ENCODE results near the gene USP33.
A peak's percentile ranks its signal among the peaks of the same experiment; 100 is the strongest.
"Not testable (repeated sequence)": the region's sequence is repeated elsewhere in the genome, so short reads cannot be mapped to it uniquely, and the experiment has no call there.

The USP33 gene

DNA sequence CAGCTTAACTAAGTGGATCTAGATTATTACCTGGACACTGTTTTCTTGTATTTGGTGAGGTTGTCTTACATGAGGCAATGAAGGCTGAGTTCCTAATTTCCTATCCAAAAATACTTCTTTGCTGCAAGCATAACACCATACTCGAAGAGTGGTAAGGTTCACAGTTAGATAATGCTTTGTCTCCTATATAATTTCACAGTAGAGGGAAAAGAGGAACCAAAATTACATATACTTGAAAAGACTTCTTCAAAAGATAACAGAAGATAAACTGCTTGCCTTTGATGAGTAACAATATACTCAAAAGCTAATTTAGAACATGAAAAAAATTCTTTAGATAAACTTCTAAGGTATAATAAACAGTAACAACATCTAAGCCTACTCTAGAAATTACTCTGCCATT lies 20.4 kb downstream of the USP33 start:
- no peak for DNase-seq (ENCODE audit: low read depth)

DNA sequence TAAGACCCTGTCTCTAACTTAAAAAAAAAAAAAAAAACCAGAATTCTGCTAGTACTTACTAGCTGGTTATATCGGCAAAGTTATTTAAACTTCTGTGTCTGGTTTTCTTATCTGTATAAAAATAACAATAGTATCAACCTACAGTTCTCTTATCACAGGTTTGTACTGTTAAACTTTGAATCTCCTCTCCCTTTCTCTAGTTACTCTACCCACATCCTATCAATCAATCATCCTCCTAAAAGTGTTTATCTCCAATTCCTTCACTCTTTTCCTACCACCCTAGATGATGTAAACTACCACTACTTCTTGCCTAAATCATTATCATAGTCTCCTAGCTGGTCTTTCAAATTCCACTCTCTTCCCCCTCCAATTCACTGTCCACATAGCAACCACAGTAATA lies 27.6 kb downstream of the USP33 start:
- no peak for DNase-seq (ENCODE audit: low read depth)

DNA sequence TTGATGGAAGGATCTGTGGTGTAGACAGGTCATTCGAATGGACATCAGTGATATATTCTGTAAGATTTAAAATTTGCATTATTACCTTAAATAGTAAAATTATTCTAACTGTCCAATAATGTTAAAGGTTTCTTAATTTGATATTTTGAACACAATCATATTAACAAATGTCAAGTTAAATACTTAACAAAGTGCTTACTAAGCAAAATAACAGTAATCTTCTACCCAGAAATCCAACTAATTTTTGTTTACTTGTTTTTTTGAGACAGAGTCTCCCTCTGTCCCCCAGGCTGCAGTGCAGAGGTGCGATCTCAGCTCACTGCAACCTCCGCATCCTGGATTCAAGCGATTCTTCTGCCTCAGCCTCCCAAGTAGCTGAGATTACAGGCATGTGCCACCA lies 33.9 kb downstream of the USP33 start:
- no peak for DNase-seq (ENCODE audit: low read depth)

DNA sequence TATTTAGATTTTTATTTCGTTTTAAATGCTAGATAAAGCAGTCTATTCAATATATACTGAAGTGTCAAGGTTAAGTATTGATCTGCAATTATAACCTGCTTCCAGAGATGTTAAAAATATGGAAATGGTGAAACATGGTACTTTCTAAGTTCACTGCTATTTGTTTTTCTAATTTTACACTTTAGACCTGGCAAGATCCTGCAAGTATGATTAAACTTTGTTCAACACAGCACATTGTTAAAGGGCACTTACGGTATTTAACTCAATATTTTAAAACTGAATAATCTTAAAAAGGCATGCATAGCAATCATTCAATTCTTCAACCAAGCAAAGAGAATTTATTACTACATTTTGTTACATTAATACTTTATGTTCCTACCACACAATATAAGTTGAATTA lies 41.5 kb downstream of the USP33 start:
- DNase-seq (ENCODE audit: low read depth), result no peak

DNA sequence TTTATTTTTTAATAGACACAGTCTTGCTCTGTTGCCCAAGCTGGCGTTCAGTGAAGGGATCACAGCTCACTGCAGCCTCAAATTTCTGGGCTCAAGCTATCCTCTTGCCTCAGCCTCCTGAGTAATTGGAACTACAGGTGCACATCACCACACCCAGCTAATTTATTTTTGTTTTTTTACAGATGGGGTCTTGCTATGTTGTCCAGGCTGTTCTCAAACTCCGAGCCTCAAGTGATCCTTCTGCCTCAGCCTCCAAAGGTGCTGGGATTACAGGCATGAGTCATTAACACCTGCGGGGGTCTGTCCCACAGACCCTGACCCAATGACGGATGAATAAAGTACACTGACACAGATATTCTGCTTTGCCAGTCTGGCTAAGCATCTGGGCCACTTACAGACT lies 43.6 kb downstream of the USP33 start:
- no peak for DNase-seq (ENCODE audit: low read depth)

DNA sequence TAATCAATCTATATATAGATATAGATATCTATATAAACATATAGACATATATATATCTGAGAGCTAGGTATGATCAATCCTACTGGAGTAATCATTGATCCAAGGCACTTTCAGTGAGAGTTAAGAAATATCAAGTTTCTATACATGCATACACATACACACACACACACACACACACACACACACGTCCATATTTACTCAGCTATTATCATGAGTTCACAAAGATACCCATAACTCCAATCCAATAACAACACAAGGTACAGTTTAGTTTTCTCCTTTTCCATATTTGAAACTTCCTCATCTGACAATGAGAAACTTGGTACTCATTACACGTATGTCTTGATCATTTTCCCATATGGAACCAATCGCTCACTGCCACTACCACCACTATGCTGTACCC lies 49.9 kb downstream of the USP33 start:
- DNase-seq (ENCODE audit: low read depth), result no peak

DNA sequence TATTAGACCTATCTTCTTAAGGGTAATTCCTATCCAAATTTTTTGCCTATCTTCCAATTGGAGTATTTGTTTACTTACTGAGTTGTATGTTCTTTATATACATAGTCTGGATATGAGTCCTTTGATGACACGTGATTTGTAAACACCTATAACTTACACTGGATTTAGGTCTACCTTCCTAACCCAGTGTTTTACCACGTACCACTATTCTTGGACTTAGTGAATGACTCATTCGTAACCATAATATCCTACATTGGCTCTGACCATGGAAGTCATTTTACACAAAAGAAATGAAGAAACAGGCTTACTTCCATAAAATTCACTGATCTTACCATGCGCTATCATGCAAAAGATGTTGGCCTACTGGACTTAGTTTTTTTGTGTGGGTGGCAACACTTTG lies 53.3 kb downstream of the USP33 start:
- DNase-seq (ENCODE audit: low read depth), result no peak

DNA sequence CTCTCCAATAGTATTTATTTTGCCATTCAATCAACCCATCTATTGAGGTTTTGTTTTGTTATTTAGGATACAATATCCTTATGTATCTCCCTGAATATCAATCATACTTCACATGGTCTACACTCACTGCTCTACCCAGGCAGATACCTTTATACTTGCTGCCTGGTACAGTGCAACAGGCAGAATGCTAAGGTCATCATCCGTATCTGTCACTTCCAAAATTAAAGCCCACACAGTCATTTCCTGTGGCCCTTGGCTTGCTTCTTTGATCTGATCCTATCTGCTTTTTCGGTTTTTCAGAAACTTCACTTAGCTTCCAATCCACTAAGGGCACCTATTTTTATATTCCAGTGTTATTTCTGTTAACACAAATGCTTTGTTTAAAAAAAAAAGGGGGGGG lies 54.9 kb downstream of the USP33 start:
- no peak for DNase-seq (ENCODE audit: low read depth)

DNA sequence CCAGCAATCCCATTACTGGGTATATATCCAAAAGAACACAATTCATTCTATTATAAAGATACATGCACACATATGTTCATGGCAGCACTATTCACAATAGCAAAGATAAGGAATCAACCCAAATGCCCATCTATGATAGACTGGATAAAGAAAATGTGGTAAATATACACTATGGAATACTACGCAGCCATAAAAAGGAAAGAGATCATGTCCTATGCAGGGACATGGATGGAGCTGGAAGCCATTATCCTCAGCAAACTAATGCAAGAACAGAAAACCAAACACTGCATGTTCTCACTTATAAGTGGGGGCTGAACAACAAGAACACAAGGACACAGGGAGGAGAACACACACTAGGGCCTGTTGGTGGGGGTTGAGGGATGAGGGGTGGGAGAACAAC lies 60.0 kb downstream of the USP33 start:
- not testable (repeated sequence) for DNase-seq (ENCODE audit: low read depth)

DNA sequence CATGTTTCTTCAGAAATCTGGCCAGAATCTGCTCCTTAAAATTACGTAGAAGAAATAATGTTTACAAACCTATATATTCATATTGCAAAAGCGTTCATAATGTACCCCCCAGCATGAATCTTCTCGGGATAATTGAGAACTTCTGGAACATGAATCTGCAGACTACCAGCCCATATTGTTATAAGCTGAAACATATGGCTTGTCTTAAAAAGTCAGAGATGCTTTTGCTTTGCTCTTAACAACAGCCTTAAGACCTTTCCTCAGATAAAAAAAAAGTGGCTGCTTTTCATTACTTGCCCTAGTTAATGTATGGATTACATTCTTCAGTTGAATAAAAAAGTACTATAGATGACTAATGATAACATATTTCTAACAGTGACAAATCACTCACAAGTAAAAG lies 62.2 kb downstream of the USP33 start:
- DNase-seq (ENCODE audit: low read depth), result no peak

DNA sequence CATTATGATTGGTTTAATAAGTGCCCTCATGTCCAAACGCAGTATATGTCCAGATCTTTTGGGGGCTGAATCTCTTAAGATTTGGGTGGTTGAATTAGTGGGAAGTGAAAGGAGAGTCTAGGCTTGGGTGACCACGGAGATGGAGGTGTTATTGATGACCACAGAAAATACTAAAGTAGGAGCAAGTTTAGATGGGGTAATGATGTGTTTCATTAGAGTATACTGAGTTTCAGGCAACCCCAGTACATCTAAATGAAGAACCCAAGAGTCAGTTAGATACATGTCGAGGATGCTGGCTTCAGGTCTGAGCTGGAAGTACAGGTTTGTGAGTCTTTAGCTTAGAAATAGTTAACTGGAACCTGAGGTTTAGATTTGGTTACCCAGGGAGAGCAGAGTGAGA lies 70.7 kb downstream of the USP33 start:
- DNase-seq (ENCODE audit: low read depth), result no peak

DNA sequence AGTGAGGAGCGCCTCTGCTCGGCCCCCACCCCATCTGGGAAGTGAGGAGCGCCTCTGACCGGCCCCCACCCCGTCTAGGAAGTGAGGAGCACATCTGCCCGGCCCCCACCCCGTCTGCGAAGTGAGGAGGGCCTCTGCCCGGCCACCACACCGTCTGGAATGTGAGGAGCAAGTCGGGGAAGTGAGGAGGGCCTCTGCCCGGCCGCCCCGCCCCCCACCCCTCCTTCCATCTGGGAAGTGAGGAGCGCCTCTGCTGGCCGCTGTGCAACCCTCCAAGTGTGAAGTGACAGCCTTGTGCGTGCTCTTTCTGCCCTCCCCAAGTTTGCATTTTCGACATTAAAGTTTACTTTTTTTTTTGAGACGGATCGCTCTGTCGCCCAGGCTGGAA lies 72.1 kb downstream of the USP33 start:
- DNase-seq (ENCODE audit: low read depth), result no peak

DNA sequence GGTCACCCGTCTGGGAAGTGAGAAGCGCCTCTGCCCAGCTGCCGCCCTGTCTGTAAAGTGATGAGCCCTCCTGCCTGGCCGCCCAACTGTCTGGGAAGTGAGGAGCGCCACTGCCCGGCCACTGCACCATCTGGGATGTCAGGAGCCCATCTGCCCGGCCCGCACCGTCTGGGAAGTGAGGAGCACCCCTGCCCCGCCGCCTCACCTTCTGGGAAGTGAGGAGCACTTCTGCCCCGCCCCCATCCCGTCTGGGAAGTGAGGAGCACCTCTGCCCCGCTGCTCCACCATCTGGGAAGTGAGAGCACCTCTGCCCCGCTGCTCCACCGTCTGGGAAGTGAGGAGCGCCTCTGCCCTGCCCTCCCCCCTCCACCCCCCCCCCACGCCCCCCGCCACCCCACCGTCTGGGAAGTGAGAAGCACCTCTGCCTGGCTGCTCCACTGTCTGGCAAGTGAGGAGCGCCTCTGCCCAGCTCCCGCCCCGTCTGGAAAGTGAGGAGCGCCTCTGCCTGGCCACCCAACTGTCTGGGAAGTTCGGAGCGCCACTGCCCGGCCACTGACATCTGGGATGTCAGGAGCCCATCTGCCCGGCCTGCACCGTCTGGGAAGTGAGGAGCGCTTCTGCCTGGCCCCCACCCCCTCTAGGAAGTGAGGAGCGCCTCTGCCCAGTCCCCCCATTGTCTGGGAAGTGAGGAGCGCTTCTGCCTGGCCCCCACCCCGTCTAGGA lies 72.7 kb downstream of the USP33 start:
- DNase-seq (ENCODE audit: low read depth), result no peak

DNA sequence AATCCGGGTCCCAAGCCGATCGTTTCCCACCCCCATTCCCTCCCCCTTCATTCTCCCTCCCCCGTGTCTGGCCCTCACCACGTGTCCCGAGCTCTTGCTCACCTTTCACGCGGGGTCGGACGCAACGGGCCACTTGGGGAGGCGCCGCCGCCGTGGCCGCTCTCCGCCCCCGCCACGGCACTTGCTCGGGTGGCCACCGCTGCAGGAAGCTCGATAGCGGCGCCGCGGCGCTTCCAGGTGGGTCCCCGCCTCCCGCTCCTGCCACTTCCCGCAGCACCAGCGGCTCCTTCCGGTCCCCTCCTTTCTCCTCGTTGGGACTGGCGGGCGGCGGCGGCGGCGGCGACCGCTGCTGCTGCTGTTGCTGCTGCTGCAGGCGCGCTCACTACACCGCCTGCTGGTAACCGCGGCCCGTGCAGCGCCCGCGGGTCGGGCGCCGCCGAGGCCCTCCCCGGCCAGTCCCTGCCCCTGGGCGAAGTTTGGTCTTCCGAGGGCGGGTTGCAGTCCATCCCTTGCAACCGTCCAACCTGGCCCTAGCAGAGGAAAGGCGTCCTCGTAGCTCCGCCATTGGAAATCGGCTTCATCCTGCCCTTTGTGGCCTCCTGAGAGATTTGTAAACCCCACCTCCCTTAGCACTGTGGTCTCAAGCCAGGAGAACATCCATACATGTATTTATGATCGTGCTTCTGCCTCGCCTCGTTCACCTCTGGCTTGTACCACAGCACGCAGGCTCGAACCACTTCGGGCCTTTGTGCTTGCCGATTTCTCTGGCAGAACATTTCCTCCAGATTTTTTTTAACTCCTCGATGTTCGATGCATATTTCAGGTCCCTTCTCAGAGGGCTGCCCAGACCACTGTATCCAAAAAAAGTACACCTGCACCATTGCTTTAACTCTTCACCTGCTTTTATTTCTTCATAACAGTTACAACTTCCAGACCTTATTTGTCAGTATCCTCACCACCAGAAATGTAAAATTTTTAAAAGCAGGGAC lies 76.2 kb downstream of the USP33 start:
- peak; percentile 91 for DNase-seq (ENCODE audit: low read depth)

DNA sequence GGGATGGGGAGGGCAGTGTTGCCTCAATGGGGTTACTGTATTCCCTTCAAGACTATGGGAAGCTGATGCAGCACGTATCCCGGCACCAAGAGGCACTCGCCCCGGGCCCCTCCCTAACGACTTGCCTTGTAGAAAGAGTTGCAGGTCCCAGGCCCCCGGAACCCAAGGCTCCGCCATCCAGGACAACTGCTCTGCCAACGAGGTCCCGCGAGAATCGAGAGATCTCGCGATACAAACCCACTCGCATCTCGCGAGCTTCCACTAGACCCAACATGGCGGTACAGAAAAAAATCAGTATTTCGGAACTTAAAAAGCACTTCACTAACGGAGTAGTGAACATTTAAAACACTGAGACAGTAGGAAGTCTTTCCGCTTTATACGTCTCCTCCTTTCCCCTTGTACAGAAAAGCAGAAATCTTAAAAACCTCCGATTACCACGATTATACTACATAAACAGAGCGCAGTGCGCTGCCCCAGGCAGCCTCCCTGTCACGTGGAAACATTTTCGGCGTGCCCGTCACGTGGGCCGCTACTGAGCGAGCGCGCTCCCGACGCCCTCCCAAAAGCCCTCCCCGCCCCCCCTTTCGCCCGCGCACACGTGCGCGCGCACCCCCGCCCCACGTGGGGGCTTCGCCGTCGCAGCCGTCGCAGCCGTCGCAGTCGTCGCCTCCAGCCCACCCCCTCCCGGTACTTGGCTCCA lies 77.0 kb downstream of the USP33 start, which contains the start of gene ZZZ3:
Gene ZZZ3 (minus strand): TSS at position 199 of the 700 bp plus-strand sequence. CDS start 49,304 bp downstream, outside the sequence.
- peak; percentile 89 for DNase-seq (ENCODE audit: low read depth)

DNA sequence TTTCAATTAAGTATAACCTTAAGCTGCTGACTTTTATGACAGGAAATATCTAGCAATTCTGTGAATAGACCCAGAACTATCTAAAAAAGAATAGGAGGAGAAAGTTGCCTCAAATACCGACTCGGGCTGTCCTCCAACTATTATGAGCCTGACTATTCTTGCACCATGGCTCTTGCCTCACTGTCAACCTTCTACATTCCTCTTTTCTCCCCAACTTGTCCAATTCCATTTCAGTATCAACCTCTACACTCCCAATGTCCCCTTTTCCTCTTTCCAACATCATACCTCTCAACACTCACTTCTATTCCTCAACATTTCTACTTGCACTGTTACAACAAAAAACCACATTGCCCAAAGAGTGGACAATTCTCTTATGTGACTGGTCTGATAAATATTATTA lies 79.5 kb downstream of the USP33 start:
- no peak for DNase-seq (ENCODE audit: low read depth)

DNA sequence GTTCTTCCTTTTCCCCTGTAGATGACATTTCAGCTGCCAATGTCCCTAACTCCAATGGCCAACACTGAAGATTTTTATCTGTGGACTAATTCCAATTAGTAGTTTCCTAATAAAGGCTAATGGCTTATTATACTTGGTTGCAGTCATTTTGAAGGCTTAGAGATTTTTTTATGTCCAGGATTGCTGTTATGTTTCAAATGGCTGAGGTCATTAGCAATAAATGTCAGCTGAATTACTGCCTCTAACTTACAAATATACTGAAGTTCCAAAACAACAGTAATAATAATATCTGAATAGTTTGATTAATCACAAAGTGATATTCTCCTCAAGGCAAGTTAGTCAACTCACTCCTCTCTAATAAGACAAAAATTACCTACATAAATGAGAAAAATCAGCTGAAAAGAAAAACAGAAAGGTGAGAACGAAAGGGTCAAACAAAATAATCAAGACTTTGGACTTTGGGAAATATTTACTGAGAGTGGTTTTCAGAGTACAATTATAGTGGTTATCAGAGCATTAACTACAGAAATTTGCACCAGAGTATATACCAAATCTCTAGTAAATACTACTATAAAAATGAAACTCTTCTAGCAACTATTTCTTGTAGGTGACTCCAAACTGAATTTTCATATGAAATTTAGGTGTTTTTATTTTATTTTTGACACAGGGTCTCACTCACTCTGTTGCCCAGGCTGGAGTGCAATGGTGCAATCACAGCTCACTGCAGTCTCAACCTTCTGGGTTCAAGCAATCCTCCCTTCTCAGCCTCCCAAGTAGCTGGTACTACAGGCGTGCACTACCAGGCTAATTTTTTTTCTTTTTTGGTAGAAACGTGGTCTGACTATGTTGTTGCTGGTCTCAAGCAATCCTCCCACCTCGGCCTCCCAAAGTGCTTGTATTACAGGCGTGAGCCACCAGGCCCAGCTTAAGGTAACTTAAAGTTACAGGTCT lies 80.7 kb downstream of the USP33 start:
- no peak for DNase-seq (ENCODE audit: low read depth)

DNA sequence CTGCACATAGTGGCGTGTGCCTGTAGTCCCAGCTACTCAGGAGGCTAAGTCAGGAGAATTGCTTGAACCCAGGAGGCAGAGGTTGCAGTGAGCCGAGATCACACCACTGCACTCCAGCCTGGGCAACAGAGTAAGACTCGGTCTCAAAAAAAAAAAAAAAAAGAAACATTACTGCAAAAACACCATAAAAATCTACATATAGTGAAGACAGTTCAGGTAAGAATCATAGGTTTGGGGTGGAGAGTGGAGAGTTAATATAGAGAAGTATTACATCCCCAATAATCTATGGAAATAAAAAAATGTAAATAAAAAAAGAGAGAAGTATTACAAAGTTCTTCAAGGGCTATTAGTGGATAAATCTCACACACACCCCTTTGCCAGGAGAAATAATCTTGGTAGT lies 84.8 kb downstream of the USP33 start:
- not testable (repeated sequence) for DNase-seq (ENCODE audit: low read depth)

DNA sequence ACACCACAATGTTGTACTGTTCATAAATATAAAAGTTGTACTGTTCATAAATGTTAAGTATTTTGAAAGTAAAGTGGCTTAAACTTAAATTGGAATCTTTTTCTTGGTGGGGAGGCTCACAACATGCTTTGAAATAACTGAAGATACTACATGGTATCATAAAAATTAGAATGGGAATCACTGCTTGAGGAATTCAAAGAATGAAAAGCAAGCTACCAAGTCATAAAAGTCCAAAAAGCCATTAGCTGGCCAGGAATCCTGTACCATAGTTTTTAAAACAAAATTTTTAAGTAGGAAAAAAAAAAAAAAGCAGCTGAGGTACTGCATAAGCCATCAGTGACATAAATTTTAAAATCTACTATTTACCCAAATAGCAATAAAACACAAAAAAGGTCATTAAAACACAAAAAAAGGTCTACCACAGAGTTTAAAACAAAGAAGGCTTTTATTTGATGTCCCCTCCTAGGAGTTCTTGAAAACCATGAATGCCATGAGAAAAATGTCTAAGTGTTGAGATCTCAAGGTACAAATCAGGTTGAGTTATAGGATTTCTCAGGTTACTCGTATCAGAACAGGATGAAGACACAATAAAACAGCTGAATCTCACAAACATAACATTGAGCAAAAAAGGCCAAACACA lies 85.8 kb downstream of the USP33 start:
- no peak for DNase-seq (ENCODE audit: low read depth)

DNA sequence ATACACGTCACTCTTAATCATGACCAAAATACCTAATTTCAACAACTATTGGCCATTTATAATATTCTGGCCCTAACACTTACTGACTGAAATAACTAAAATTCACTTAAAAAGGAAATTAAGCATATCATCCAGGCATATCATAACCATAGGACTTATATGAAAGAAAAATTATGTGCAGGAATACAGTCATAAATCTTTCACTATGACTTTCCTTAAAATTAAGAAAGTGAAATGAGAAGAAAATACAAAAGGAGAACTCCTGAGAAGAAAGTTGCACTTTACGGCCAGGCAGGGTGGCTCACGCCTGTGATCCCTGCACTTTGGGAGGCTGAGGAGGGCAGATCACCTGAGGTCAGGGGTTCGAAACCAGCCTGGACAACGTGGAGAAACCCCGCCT lies 86.6 kb downstream of the USP33 start:
- no peak for DNase-seq (ENCODE audit: low read depth)

DNA sequence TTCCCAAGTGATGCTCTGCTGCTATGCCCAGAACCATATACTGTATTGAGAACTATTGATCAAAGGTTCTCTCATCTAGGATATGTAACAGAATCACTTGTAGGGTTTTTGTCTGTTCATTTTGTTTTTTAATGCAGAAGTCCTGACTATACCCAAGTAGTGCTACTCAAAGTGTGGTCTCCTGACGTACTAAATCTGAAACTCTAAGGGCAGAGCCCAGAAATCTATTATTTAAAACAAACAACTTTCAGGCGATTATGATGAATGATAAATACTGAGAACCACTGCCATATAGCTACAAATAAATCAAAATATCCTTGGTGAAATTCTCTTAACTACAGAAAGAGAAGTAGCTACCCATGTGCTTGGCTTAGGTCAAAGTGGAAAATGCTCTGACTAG lies 87.3 kb downstream of the USP33 start:
- no peak for DNase-seq (ENCODE audit: low read depth)
